Ishikawa (cell line): ENCODE results near the gene ABHD17C.

Source experiments
- CEBPB ChIP-seq: IDR thresholded peaks from 2 replicates; pipeline ENCODE4 v1.6.1; 2012
- EP300 ChIP-seq: IDR thresholded peaks from 2 replicates; pipeline ENCODE4 v1.6.1; 2012; ENCODE audit warnings: borderline replicate concordance
- RAD21 ChIP-seq: IDR thresholded peaks from 2 replicates; pipeline ENCODE4 v1.6.1; 2012; ENCODE audit warnings: low read depth
- REST ChIP-seq: IDR thresholded peaks from 2 replicates; pipeline ENCODE4 v1.6.1; 2012; ENCODE audit warnings: low read depth, mild to moderate bottlenecking
- TEAD4 ChIP-seq: IDR thresholded peaks from 2 replicates; pipeline ENCODE4 v1.6.1; 2012
- USF1 ChIP-seq: IDR thresholded peaks from 2 replicates; pipeline ENCODE4 v1.6.1; 2012
- ZBTB7A ChIP-seq: IDR thresholded peaks from 2 replicates; pipeline ENCODE4 v1.6.1; 2012; ENCODE audit warnings: low read depth

GRCh38 chr15:80645494-80646065 lies 49.5 kb upstream of the ABHD17C start:
- TF ChIP-seq RAD21 (no peak), ZBTB7A (no peak), USF1 (no peak), EP300 (no peak), TEAD4 (no peak), CEBPB (no peak), REST (no peak)
